NCI-H526 (cell line): Measurements from ENCODE around the gene MYRIP.
"Not testable (repeated sequence)": the region's sequence is repeated elsewhere in the genome, so short reads cannot be mapped to it uniquely, and the experiment has no call there.

Source experiments
- DNase-seq, 2 experiments: peaks; one replicate each; lab custom pipeline; 2025; lab: John Stamatoyannopoulos, UW

Gene MYRIP

GRCh38 chr3:40037582-40037981 is 228.2 kb downstream of the MYRIP start:
- no peak for DNase-seq

- DNase-seq, result no peak
Measured at GRCh38 chr3:40042752-40043443, 233.5 kb downstream of the MYRIP start.

- no peak for DNase-seq
Measured at GRCh38 chr3:40043444-40043755, 234.0 kb downstream of the MYRIP start.

DNA sequence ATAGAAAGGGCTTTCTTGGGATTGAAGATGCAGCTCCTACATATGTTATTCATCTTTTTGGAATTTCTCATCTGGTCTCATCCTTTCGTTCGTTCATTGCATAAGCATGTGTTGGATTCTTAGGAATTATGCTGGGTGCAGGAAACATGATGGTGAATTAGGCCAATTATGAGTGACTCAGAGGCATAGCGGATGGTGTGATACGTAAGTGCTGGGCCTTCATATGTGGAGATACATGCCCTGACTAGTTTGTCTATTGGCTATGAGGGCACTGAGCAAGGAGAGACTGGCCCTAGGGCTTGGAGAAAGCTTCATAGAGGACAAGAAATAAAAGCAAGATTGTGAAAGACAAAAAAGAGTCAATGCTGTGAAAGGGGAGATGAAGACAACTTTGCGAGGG is 235.1 kb downstream of the MYRIP start:
- no peak for DNase-seq

DNA sequence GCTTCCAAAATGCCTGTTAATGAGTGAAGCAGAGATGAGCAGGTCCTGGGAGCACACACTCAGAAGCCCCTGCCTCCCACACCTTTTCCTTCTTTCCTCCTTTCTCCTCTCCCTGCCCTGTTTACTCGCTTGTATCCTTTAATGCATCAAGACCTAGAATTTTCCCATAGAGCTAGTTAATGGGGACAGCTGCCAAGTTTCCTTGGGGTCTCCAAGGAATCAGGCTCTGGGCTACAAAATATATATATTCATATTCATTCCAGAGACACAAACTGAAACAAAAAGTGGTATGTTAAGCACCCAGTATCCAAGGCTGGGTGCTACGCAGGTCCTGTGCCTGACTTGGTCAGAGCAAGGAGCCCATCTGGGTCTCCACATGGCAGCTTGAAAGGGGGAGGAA is 235.6 kb downstream of the MYRIP start:
- DNase-seq, result no peak

DNA sequence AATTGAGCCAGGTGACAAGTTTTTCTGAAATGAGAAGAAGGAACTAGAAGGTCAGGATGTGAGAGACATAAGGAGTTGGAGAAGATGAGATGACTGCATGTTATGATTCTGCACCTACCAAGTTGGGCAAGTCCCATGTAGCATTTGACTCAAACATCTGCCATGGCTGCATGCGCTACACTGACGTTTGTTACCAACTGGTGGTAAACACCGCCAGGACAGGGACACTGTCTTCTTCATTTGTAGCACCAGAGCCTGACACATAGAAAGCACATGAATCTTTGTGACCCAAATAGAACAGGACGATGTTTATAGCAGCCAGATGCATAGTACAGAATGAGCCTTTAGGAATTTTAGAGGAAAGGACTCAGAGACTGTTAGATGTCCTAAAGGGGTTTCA is 236.7 kb downstream of the MYRIP start:
- DNase-seq, result no peak

DNA sequence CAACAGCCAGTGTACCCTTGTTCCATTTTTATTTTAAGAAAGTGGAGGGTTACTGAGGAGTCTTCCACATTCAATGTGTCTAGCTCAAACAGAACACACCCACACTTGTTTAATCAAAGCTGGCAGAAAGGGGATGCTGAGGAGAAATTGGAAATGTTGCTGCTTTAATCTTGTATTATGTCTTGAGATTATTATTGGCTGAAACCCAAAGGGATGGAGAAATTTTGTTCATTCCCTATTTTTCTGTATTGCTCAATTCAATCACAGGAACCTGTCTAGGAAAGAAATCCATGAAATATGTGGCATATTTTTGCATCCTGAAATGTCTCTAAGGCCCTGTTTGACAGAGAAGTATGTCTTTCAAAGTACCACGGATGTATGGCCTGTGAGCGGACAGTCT is 238.0 kb downstream of the MYRIP start:
- no peak for DNase-seq

- no peak for DNase-seq
Measured at GRCh38 chr3:40053663-40054062, 244.3 kb downstream of the MYRIP start.

GRCh38 chr3:40054568-40055222 is 245.3 kb downstream of the MYRIP start:
- no peak for DNase-seq

DNA sequence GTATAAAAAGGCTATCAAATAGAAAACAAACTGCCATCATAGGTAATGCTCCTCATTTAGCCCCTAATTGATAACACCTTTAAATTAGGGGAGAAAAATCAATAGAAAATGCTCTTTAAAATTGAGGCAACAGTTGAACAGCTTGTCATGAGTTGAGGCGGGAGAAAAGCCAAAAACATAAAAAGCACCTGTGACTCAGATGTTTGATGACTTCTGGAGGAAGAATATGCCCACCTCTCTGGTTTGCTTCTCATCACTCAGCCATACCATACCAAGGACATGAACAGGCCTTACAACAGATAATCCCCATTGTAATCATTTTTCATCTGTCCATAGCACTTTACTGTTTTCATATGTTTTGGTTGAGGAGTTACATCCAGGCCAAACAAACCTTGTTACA is 246.0 kb downstream of the MYRIP start:
- DNase-seq, result no peak

GRCh38 chr3:40055956-40056355 is 246.5 kb downstream of the MYRIP start:
- DNase-seq, result no peak

DNA sequence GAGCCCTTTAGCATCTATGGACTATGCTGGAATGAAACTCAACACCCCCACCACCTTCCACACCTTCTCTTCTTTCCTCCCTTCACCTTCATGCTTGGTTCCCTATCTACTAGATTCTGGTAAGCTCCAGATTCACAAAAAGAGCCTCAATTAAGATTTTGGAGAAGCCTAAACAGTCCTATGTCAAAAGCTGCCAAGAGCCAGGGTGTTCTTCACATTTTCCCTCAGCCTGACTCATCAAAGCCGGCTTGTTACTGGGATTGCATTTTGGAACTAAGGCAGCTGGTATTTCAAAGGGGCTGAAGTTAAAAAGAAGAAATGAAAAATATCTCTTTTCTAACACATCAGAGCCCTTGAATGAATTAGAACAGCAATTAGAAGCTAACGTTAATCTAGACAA is 247.7 kb downstream of the MYRIP start:
- no peak for DNase-seq

GRCh38 chr3:40057786-40058185 is 248.4 kb downstream of the MYRIP start:
- no peak for DNase-seq

- DNase-seq, result no peak
Measured at GRCh38 chr3:40068636-40069035, 259.2 kb downstream of the MYRIP start.

GRCh38 chr3:40070816-40071215 is 261.4 kb downstream of the MYRIP start:
- no peak for DNase-seq

DNA sequence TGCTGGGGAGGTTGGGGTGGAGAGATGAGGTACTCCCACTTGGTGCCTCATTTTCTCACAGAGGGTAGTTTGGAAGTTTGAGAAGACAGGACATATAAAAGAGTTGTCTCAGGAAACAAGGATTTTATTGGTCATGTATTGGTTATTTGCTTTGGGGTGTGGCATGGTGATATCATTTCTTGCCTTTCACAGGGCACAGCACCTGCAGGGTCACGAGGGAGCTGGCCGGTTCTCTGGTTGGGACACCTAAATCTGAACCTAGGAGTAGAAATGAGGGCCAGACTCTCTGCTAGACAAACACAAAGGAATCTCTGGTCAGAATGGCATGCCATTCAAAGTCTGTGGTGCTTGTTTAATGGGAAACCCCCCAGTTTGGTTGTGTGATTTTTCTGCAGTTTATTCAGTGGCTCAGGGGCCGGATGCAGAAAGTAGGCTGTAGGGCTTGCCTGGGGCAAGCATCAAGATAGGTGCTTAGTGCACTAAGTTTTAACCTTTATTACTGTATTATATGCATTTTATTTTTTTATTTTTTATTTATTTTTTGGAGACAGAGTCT is 262.4 kb downstream of the MYRIP start:
- no peak for DNase-seq

DNA sequence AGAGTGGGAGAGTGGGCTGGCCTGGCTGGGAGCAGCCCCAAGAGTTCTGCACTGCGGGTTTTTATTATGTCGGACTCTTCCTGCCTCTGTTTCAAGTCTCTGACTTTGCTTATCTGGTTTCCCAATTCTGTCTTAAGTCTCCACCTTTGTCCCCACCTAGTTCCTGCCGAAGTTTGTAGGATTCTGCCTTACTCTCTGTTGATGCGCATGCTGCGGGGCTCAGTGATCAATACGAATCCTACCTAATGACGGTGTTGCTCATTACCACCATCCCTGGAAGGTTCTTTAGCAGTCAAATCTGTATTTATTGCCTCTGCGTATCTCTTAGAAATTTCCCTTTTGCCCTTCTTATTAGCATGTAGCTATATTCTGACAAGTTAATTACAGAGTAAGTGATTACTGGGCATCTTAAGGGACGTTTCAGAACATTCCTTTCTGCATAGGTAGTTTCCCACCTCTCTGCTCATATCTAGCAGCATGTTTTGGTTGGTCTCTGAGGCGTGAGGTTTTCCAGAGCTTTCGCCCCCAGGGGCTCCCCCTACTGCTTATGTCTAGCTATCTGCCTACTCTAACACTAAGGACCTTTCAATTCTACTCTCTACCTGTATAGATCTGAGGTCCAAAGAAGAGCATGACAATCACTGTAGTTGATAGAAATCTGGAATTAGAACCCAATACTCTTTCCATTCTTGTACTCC is 264.1 kb downstream of the MYRIP start:
- peak in 1 of 2 experiments; percentile 8 for DNase-seq

DNA sequence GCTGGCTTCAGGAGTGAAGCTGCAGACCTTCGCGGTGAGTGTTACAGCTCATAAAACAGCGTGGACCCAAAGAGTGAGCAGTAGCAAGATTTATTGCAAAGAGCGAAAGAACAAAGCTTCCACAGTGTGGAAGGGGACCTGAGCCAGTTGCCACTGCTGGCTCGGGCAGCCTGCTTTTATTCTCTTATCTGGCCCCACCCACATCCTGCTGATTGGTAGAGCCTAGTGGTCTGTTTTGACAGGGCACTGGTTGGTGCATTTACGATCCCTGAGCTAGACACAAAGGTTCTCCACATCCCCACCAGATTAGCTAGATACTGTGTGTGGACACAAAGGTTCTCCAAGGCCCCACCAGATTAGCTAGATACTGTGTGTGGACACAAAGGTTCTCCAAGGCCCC is 267.7 kb downstream of the MYRIP start:
- not testable (repeated sequence) for DNase-seq

DNA sequence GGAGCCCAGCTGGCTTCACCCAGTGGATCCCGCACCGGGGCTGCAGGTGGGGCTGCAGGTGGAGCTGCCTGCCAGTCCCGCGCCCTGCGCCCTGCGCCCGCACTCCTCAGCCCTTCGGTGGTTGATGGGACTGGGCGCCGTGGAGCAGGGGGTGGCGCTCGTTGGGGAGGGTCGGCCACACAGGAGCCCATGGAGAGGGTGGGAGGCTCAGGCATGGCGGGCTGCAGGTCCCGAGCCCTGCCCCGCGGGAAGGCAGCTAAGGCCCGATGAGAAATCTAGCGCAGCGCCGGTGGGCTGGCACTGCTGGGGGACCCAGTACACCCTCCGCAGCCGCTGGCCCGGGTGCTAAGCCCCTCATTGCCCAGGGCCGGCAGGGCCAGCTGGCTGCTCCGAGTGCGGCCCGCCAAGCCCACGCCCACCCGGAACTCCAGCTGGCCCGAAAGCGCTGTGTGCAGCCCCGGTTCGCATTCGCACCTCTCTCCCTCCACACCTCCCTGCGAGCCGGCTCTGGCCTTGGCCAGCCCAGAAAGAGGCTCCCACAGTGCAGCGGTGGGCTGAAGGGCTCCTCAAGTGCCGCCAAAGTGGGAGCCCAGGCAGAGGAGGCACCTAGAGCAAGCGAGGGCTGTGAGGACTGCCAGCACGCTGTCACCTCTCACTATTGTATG is 268.6 kb downstream of the MYRIP start:
- DNase-seq, result not testable (repeated sequence)

DNA sequence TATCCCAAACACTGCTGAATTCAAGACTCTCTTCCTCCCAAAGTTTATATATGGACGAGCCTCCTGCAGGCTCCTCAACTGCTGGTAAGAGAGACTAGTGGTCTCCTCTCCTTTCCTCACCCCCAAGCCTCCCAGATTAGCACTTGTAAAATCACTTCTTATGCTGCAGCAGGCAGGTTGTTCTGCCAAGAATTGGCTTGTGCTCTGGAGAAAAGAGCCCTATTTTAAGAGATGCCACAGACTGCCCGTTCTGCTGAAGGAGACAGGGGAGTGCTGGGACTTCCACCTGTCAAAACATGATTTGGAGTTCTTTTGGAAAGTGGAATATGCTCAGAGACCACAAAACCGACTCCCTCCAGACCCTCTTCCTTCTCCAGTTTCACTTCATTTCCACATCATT is 269.2 kb downstream of the MYRIP start:
- no peak for DNase-seq

DNA sequence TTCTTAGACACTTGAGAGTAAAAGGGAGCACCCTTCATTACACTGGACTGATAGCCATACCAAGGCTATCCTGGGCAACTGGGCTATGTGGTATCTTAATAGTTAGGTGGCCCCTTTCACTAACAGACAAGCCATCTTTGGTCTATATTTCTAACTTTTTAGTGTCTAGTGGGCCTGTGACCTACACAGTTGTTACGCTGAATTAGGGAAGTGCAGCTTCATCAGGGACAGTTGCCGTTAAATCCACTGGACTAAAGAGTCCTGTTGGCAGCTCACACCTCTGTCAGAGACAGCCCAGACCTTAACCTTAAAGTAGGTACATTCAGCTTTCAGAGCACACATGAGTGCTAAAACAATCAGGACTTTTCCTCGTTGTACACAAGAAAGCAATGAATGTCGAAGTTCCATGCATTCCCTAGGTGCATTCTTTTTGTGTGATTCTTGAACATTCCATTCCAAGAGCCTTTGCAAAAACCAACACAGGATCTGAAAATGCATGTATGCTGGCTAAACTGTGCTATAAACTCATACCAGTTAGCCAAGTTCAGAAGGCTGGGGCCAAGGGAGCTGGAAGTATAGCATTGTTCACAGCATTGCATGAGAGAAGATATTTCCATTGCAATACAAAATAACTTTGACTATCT is 269.9 kb downstream of the MYRIP start:
- DNase-seq, result no peak

DNA sequence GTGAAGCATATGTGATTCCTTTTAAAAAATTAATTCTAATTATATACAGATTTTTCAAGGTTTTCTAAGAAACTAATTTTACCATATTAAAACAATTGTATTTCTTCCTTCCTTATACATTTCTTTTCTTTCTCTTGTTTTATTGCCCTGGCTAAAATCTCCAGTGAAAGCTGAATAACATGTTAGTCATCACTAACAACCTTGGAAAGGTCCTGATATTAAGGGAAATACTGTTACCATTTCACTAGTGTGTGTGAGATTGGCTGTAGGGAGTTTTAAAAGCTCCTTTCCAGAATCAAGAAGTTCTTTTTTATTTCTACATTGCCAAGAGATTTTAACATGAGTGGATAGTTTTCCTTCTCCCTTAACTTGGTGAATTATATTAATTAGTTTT is 270.4 kb downstream of the MYRIP start:
- DNase-seq, result no peak
